HG02798 (cell line): ENCODE results near the gene WNT7A.

Experiments
- ATAC-seq: cut with Tn5 transposase; IDR thresholded peaks from one replicate; pipeline ENCODE4 v1.9.1; 2021; ENCODE audit warnings: mild to moderate bottlenecking; ENCODE audit not compliant: unreplicated experiment, poor library complexity

Gene WNT7A

DNA sequence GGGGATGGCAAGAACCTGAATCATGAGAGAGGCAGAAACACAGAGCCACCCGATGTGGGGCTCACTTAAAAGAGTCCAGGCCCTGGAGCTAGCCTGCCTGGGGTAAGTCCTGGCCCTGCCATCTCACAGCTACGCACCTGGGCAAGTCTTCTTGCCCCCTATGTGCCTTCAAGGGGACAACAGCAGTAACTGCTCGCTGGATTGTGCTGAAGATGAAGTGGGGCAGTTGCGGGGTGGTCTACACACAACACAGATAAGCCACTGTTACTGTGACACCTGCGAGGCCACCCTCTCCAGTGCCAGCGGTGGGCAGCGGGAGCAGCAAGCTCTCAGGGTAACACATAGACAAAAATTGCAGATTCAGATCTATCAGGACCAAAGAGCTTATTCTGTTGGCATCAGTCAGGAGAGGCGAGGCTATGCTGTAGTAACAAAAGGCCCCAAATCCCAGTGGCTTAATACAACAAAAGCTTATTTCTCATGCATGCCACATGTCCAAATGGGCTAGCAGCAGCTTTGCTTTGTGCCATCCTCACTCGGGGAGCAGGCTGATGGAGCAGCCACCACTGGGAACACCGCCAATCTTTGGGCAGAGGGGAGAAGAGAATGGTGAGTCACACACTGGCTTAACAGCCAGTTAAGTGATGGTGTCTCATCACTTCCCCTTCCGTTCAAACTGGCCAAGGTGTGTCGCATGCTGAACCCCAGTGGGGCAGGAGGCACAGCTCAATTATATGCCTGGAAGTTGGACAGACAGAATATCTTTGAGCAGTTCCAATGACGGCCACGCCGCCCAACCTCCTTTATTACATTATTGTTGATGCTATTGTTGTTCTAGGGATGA, 78.3 kb downstream of the WNT7A start:
- no peak for ATAC-seq

DNA sequence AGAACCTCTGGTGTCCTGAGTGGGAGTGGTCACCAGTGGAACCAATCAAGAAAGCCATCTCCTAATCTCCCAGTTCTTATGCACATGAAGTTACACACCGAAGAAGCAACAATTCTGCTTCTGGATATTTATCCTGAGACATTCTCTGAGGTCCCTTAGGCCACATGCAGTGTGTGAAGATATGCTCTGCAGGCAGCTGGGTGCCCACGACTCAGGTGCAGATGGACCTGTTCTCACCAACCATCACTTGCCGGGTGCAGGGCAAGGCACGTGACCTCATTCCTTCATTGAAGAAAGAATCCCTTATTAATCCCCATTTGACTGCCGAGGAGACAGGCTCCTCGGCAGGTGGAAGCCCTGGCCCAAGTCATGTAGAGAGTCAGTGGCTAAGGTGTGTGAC, 79.8 kb downstream of the WNT7A start:
- ATAC-seq: no peak

- no peak for ATAC-seq
Observed at GRCh38 chr3:13798401-13798800, 81.5 kb downstream of the WNT7A start.

- no peak for ATAC-seq
Observed at GRCh38 chr3:13796701-13797460, 83.0 kb downstream of the WNT7A start.

- no peak for ATAC-seq
Observed at GRCh38 chr3:13795816-13796215, 84.1 kb downstream of the WNT7A start.

DNA sequence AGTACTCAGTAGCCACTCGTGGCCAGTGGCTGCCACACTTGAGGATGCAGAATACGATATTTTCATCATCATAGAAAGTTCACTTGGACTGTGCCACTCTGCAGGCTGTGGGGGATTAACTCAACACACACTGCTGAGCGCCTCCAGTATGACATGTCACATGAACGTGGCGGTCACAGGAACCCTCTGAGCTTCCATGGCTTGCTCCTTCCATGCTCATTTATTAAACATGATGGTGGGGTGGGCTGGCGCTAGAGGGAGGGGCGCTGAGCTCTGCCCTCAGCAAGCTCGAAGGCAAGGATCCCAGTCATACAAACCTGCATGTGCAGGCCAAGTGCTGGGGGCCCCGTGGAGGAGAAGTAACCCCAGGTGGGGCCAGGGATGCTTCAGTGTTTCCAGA, 85.5 kb downstream of the WNT7A start:
- ATAC-seq: no peak

GRCh38 chr3:13793451-13793850, 86.4 kb downstream of the WNT7A start:
- ATAC-seq: no peak

DNA sequence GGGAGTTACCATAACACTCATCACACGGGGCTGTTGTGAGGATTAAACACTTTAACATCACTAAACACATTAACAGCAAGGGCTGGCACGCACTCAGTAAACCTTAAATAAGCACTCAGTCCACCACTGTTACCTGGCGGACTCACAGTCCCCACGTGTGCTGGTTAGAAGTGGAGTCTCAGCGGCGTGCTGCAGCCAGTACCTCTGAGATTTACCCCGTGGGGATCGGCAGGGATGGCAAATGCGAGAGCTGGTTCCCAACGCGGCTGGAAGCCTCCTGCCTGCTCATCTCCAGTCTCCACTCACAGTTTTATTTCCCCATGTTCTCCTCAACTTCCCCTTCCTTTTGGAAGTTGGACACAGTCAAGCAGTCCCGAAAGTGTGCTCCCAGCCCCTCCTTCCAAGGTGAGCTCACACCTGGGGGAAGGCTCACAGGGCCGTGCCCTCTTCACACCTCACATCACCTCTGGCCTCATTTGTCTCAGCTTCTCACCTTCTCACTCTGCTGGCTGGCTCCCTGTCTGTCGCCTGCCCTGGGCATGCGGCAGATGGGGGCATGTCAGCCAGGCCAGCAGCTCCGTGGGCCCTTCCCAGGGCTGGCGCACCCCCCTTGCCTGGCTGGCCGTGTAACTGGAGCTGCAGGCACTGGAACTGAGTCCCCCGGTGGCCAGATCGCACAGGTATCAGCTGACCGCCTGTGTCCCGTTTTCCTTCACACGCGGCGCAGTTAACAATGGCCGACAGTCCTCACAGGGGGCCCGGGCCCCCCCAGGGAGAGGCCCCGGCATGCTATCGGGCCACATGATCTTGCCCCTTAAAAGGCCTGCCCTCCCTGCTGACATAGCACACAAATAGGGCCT, 87.1 kb downstream of the WNT7A start:
- ATAC-seq: no peak

DNA sequence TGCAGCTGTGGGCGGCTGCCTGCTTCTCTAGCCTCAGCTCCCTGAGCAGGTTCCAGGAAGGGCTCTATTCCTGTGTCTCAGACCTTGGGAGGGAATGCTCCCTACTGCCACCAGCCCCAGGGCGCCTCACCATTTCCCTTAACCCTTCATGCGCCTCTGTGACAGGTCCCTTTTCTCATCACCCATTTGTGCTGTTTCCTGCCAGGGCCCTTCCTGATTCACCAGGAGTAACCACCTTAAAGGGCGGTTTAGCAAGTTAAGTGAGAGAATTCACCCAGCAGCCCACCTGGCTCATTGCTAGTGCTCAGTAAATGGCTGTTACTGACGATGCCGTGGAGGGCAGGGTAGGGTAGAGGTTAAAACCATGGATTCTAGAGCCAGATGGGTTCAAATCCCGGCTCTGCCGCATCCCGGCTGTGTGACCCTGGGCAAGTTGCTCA, 87.8 kb downstream of the WNT7A start:
- no peak for ATAC-seq

DNA sequence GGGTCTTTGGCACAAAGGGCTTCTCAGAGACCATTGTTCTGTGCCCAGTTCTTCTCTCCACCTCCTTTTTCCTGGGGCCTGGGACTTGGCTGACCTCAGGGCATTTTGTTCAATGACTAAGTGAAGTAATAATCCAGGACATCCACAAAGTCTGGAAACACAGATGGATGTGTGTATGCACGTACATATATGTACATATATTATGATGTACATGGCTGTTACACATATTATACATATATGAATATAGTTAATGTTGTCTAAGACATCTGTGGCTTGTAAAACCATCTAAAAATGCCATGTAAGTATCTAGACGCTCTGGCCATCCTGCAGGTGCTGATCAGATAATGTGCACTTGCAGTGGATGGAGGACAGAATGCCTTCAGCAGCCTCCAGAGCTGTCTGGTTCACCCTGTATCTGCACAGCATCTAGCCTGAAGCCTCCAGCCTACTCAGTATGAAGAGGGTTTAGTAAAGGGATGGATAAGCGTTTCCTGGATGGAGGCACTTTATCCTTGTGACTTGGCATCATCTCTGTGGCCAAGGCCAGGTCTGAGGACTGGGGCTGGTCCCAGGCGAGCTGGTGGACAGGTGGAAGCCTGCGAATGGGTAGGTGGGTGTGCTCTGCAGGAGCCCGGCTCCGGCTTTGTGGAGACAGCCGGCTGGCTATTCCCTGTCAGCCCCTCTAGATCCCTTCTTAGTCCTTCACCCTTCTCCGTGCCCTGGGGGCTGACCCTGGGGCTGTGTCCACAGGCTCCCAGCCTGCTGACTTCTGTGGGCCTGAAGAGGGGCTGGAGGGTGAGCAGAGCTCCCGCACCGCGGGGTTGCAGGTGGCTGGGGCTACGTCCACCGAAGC, 88.4 kb downstream of the WNT7A start:
- ATAC-seq: no peak

GRCh38 chr3:13790376-13791197, 89.3 kb downstream of the WNT7A start:
- no peak for ATAC-seq

- no peak for ATAC-seq
Observed at GRCh38 chr3:13788522-13789424, 91.1 kb downstream of the WNT7A start.

DNA sequence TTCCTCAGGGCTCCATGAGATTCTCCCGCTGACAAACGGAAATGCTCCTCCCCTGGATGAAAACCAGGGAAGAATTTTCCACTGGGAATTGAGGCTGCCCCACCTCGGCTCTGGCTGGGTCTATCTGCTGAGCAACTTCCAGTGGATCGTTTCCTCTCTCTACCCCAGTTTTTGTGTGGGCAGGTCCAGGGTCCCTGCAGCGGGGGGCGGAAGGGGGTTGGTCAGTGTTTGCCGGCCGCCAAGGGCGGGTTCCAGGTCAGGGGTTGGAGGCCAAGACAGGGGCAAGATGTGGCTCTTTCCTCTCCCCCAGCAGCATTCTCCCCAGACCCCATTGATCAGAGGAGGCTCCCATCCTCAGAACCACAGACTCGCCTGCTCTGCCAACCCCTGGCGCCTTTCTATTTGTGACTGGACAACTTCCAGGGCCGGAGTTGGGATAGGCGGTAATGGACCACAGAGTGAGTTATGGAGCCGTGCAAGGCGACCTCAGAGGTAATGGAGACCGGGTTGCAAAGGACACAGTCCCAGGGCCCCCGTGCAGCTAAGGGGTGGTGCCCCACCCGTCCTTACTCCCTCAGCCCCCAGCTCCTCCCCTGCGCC, 92.2 kb downstream of the WNT7A start:
- no peak for ATAC-seq

GRCh38 chr3:13786811-13787210, 93.1 kb downstream of the WNT7A start:
- ATAC-seq: no peak

GRCh38 chr3:13785853-13786436, 93.9 kb downstream of the WNT7A start:
- ATAC-seq: no peak

GRCh38 chr3:13785351-13785750, 94.5 kb downstream of the WNT7A start:
- ATAC-seq: no peak

GRCh38 chr3:13783476-13783875, 96.4 kb downstream of the WNT7A start:
- no peak for ATAC-seq
